EH (cell line): ENCODE measurements around the gene INTS1.

ENCODE experiments used
- DNase-seq: peaks from one replicate; pipeline ENCODE4 v3.0.0-alpha.2; 2015; ENCODE audit warnings: low read depth

The INTS1 gene

DNA sequence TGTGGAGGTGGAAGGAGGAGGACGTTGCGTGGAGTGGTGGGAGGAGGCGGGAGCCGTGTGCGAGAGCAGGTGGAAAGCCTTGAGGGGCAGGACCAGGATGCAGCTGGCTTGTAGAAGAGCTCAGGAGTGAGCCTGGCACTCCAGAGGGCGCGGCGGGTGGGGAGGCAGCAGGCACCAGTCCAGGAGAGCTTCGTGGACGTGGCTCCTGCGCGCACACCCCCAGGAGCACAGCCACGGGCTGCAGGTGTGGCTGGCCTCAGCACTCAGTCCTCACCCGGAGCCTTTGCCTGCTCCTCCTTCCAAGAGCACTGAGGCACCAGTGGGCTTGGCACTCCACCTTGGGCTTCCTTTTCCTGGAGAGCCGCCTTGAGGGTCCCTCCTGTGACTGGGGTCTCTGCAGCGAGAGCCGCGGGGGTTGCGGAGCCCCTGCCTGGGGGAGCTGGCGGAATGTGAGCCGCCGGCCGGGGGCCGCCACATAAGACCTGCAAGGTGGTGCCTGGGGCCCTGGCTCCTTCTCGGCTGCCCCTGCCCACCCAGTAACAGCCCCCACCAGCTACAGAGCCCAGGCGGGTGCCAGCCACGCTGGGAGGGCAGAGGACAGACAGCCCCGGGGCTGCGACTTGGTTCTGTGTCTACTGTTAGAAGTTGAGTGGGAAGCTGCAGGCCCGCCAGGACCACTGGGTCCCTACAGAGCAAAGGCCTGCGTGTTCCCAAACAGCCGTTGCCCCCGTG, 37.4 kb upstream of the INTS1 start:
- no peak for DNase-seq

DNA sequence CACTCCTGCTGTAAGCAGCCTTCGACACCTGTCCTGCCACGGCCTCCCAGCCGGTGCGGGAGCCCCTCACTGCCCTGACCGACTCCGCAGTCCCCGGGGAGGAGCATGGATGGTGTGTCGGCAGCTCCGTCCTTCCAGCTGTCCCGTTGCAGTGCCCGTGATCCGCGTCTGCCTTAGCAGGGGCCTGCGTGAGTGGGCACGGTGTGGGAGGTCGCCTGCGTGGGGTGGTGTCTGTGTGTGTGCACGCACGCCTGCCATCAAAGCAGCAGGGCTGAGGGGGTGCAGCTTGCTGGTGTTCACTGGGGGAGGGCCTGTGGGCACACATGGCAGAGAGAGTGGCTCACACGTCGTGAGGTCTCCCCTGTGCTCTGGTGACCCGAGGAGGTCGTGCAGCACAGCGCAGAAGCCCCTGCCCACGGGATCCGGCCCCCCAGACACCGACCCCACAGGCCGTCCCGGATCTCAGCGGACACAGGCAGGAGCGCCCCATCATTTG, 36.6 kb upstream of the INTS1 start:
- no peak for DNase-seq

DNA sequence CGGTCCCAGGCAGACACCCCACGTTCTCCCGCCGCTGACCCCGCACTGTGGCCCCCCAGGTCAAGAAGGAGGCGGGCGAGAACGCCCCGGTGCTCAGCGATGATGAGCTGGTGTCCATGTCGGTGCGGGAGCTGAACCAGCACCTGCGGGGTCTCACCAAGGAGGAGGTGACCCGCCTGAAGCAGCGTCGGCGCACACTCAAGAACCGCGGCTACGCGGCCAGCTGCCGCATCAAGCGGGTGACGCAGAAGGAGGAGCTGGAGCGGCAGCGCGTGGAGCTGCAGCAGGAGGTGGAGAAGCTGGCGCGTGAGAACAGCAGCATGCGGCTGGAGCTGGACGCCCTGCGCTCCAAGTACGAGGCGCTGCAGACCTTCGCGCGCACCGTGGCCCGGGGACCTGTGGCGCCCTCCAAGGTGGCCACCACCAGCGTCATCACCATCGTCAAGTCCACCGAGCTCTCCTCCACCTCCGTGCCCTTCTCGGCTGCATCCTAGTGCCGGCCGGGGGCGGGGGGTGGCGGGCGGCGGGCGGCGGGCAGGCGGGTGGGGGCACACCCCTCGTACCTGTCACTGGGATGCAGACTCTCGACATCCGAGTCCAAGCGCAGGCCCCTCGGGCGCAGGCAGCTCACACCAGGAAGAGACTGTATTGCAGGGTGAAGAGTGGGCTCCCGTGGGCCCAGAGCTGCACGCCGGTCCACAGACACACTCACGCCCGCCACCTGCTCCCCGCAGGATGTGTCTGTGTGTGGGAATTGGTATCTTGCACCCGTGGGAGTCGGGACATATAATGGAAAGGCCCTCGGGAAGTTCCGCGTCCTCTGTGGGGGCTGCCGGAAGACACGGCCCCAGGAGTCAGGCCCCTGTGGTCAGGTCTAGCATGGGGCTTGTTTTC, 35.9 kb upstream of the INTS1 start:
- DNase-seq = no peak

DNA sequence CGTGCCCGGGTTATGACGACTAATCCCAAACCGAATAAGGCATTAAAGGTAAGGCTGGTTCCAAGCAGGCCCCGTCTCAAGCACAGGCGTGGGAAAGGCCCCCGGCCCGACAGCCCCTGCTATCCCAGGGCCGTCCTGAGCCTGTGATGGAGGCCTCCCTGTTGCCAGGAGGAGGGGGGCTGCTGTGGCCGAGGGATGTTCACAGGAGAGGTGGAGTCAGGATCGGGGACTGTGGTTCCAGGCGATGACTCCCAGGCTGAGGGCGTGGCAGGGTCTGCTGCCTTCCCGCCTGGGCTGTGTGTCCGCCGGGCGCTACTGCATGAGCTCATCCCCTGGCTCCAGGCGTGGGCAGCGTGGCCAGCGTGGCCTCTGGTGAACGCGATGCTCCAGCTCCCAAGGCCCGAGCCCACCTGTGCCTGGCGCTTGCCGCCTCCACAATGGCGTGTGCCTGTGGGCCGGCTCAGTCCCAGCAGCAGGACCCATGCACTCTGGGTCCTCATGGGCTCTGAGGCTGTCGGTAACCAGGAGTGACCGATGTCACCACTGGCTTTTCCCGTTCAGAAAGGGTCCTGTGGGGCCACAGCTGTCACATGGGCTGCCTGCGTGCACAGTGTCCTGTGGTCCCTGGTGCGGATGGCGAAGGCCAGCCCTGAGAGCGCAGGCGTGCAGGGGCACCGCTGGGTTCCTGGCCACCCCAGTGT, 35.1 kb upstream of the INTS1 start:
- DNase-seq = peak; percentile 85

DNA sequence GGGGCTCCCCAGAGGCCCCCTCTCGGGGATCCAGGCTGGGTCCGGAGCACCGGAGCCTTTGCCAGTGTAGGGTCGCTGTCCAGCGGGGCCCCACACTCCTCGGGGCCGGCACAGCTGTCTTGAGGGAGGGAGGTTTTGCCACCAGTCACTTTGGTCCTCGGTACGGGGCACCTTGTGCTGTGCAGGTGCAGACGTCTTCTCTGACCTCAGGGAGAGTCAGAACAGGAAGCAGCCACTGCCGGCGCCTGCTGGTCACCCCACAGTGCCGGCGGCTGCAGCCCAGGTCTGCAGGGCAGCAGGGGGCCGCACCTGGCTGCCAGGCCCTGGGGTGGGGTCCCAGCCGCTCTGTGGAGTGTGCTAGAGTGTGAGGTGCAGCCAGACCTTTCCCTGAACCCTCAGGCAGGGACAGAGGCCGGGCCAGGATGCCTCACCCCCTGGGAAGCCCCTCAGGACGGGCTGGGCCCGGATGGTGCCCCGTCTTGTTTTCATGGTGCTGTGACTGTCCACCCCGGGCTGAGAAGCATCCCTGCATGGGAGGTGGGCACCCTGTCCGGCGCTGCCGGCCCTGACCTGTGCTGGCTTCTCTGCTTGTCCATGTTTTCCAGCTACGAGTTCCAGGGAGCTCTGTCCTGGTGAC, 34.5 kb upstream of the INTS1 start:
- peak; percentile 34 for DNase-seq

DNA sequence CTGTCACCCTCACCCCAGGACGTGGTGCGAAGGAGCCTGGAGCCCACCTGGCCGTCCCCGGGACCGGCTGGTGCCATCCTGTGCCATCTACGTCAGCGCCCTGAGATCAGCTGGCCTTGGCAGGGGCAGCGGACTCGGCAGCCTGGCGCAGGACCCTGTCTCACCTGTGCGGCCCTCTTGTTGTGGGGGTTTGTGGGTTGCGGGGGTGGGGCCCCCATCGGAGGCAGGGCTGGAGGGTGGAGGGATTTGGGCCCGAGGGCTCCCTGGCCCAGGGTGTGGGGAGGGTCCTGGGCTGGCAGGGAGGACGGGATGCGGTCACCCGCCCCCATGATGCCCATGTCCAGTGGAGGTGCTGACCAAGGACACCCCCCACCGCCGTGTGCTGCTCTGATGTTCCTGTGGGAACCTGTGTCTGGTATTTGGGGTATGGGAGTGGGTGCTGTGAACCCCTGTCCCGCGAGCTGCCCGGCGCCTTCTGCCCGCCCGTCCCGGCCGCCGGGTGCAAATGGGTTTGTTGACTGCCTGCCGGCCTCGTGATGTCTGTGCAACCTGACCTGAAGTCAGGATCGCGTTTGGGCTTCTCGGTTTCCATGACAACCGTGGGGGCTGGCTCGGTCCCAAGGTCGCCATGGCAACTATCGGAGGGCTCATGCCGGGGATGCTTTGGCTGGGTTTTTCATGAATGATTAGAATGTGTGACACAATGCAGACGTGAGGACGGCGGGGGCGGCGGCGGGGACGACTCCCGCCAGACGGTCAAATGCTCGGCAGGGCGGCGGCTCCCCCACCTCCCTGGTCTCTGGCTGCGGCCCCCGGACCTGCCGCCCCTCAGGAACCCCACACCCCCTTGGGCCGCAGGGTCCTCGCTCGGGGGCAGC, 33.6 kb upstream of the INTS1 start:
- DNase-seq = peak; percentile 99

DNA sequence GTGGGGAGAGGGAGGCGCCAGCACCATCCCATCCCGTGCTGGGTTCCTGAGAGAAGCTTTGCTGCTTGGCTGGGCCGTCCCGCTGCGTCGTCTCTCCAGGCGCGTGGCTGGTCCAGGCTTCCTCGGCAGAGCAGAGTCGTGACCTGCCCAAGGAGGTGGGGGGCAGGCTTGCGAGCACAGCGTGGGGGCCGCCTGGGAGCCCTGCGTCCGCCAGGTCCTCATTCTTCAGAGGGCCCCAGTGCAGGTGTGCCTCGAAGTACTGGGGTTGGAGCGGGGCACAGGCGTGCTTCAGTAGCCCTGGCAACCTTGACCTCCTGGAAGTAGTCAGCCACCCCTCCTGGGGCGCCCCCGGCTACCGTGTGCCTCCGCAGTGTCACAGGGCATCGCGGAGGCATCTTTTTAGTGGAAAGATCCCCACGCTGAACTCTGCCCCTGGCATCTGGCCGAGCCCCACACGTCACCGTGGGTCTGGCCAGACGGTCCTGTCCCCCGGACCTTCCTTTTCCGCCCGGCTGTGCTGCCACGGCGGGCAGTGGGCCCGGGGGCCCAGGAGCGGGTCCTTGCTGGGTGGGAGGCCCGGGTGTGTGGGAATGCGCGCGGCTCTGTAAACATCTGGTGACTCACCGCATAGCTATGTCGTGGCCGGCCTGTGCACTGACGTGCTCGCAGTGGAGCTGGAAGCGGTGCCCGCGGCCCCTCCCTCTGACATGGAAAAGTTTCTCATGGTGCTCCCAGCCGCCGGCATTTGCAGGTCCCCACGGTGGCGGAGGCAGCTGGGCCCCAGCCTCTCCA, 32.8 kb upstream of the INTS1 start:
- peak; percentile 100 for DNase-seq

DNA sequence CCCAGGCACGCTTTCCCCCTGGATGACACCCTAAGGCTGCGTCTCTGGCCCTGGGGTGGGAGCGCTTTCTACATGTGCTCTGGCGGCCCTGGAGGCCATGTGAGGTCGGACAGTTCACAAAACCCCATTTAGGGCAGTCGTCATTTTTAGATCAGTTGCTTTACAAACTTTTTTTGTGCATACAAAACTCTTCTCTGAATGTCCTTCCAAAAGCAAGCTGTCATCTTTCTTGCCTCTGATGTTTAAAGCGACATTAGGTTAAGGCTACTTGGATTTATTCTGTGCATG, 32.2 kb upstream of the INTS1 start:
- DNase-seq = no peak

DNA sequence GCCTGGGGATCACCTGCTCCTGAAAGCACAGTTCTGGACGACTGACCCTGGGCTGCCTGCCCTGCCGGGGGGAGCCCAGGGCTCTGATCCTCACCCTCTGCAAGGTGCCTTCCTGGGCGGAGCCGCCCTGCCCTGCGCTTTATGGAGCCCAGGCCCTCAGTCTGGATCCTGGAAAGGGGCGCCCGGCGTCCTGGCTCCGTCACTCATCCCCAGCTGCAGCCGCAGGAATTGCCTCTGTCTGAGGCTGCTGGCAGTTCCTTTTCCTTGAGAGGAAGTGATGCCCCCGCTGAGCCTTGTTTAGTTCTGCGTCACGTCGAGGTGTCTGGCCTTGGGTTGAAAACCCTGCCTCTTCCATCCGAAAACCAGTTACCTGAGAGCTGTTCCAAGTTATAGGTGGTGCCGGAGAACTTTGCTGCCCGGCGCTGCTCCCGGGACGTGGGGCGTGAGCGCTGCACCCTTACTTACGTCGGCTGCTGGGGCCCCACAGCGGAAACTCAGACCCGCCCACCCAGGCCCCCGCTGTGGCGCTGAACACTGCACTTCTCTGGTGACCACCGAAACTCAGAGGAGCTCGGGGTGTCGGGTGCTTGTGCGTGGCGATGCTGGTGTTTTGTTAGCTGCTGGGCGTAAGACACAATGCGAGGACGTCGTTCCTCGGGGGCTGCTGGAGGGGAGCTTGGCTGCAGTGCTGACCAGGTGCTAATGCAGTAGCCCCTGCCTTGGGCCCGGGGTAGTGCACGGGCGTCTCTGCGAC, 31.7 kb upstream of the INTS1 start:
- no peak for DNase-seq

DNA sequence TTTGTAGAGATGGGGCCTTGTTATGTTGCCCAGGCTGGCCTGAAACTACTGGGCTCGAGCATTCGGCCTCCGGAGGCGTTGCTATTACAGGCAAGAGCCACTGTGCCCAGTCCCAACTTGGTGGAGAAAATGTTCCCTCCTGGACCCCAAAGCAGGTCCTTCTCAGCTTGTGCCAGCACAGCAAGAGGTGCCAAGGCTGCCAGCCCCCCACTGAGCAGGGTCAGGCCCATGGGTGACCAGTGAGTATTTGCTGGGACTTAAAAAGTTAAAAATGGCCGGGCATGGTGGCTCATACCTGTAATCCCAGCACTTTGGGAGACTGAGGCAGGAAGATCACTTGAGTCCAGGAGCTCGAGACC, 30.9 kb upstream of the INTS1 start:
- DNase-seq = no peak

DNA sequence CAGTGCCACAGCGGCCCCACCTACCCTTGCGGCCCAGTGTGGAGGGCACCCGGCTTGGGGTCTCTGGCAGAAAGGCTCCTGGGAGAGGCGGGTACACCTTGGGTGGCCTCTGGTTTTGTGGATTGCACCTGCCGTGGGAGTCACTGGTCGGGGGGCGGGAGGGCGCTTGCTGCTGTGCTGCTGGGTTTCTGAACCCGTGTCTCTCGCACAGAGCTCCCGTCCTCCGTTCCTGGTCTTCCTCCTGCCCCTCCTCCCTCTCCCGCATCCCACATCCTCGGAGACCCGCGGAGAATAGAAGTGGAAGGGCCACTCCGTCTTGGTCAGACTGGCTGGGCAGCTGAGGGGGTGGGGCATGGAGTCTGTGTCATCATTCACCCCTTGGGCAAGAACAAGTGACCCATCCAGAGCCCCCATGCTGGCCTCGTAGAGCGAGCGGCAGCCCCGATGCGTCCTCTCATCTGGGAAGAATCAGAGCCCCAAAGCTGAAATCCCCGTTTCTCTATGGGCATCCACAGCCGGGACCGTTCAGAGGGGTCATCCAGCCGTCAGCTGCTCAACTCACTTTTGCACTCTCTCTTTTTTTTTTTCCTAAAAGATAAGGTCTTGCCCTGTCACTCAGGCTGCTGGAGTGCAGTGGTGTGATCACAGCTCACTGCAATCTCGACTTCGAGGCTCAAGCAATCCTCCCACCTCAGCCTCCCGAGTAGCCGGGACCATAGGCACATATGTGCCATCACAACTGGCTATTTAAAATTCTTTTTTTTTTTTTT, 30.3 kb upstream of the INTS1 start:
- no peak for DNase-seq

DNA sequence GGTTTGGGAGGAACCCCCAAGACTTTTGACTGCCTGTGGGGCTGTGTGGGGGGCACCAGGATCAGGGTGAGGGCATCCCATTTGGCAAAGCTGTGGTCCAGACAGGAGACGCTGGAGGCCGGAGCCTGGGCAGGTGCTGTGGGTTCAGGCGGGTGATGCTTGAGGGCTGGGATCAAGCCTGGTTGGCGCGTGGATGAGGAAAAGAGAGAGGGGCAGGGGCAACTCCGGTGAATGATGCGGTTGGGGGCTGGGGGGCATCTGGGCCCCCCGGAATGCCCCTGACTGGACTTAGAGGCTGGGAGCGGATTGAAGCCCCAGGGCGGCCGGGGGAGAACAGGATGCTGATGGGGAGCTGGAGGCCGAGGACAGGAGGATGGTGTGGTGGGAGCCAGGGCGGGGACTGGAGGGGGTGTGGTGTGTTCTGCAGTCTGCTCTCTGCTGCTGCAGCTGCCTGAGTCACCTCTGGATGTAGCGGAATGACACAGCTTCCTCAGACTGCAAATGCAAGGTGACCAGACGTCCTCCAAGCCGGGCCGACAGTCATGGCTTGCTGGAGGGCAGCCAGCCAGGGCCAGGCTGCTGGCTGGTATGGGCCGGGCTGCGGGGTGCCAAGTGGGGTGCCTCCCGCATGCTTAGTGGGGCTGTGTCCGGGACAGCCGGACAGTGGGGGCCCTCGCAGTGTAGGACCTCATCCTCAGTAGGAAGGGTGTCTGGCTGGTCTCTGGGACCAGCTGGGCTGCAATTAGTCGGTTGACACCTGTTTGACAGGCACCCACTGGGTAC, 29.5 kb upstream of the INTS1 start:
- DNase-seq = peak; percentile 95

DNA sequence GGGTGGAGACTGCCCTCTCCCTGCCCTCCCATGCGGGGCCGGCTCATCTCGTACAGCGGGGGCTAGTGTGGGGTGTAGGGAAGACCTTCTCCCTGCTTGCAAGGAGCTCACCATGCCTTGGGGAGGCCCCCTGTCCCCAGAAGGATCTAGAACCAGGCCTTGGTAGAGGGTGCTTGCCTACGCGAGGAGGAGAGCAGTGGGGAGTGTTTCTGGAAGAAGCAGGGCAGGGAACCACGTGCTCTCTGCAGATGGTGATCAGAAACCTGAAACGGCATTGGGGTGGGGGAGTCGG, 29.0 kb upstream of the INTS1 start:
- DNase-seq = no peak

DNA sequence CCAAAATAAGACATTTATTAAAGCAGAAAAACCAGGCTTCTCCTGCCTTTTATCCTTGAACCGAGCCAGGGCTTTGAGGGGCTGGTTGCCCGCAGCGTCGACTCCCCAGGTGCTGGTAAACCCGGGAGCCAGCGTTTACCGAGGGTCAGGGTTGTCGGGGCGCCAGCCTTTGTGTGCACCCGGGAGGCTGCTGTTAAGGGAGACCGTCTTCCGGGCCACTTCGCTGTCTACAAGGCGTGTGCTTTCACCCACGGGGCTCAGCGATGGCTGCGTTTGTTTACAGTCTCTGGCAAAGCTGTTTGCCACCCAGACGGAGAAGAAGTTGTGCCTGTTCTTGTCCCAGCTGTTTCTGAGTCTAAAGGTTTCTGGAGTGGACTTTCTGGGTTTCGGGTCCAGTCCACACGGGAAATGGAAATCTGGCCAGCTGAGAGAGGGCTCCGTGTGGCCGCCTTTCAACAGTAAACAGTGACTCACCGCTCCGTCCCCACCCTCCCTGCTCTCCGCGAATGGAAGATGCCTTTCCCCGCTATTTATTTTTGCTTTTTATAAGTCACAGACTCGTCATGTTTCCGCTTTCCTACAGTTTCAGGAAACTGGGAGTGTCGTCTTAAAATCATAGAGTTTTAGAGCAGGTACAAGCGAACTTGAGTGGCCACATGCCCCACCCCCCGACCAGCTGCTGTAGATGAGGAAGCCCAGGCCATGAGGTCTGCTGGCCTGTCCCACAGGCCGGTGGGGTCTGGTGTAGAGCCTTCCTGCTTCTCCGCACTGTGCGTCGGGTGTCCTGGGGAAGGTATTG, 28.5 kb upstream of the INTS1 start:
- DNase-seq = peak; percentile 95

DNA sequence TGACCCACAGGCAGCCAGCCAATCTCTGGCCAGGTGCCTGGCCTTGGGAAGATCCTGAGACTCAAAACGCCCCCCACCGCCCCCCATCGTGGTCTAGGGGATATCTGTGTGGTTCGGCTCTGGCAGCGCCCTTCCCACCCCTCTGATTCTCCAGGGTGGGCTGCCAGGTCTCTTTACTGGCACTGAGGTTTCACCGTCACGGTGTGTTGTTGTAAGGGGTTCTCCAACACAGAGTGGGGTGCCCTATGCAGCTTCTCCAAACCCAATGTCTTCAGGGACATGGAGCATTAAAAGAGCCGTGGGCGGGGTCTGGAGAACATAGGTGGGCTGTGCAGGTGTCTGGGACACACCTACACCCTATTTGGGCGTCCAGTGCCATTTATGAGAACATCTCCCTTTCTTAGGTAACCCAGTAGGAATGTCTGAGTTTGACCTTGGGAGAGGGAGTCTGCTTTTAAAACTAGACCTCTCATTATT, 27.8 kb upstream of the INTS1 start:
- no peak for DNase-seq

DNA sequence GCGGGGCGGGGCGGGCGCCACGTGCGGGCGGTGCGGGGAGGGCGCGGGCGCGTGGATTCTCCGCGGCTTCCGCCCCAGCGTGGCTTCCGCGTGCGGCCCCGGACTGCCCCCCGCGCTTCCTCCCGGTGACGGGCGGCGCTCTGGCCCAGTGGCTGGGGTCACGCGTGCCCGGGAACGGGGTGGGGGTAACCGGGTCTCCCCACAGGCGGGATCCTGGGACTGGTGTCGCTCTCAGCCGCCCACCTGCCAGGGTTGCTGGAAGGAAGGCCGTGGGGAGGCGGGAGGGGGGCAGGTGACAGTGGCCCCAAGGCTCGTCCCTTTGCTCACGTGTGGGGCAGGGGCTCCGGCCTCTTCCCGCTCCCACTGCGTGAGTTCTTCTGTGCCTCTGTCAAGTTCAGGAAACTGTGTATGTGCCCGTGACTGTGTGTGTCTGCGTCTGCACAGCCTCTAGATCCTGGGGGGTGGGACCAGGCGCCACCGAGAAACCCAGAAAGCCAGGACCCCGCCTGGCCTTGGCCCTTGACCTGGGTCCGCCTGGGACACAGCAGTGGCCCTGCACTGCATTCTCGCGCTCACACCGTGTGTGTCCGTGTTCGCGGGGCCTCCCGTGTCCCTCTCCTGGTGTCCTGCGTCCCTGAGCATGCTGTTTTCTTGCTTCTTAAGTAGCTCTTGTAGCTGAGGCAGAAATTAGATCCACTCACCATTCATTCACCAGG, 27.2 kb upstream of the INTS1 start:
- peak; percentile 45 for DNase-seq

DNA sequence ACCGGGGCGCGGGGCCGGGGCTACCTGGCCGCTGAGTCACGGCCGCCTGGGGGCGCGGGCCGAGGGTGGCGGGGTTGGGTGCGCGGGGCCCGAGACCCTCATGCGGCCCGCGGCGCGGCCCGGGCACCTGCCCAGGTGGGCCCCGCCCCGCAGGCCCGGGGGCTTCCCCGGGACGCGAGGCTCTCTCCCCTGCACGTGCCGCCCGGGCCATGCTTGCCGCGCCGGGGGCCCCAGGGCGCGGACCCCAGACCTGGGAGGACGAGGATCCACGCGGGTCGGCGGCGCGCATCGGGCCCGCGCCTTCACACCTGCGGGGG, 26.7 kb upstream of the INTS1 start:
- no peak for DNase-seq
